IMR-90 (cell line): ENCODE results near the gene TRIO. TPM values are rescaled to one million over a fixed set of nuclear protein-coding genes. Genes with fewer than 3 reads are reported as not detected.

ENCODE experiments used
- ATAC-seq: fragments of 200-7000 bp; cut with Tn5 transposase; 2 replicates; pipeline ENCODE4 v1.9.1; 2020; ENCODE audit warnings: low read depth, mild to moderate bottlenecking, moderate library complexity
- BruUV-seq: library from RNA; stranded (reverse); fragments of 400-500 nt; replicated peaks from 2 replicates; lab custom pipeline; 2021; lab: Mats Ljungman, UMichigan
- CTCF ChIA-PET: fragments of 300-600 bp; formaldehyde crosslinking; extraction: SDS; loops from one replicate; lab custom pipeline; 2021; ENCODE audit warnings: antibody characterized with exemption; lab: Yijun Ruan, JAX
- POLR2A ChIA-PET: fragments of 300-600 bp; sonication (Branson Sonifier 250); formaldehyde crosslinking; loops from one replicate; lab custom pipeline; 2022; ENCODE audit warnings: antibody characterized with exemption; ENCODE audit not compliant: unreplicated experiment; lab: Charles Lee
- DNase-seq: peaks from one replicate; pipeline ENCODE4 v3.0.0; 2013
- H2AFZ ChIP-seq: replicated peaks from 2 replicates; pipeline ENCODE3; 2013; ENCODE audit warnings: low read length, mild to moderate bottlenecking; ENCODE audit not compliant: poor library complexity
- H2AK5ac ChIP-seq: 2 replicates; pipeline ENCODE4 v1.6.1; 2013; ENCODE audit warnings: low read depth, low read length, inconsistent platforms
- H2AK9ac ChIP-seq: replicated peaks from 2 replicates; pipeline ENCODE3; 2013; ENCODE audit warnings: mild to moderate bottlenecking, low read depth, low read length, moderate library complexity; ENCODE audit not compliant: poor library complexity
- H2BK120ac ChIP-seq: 2 replicates; pipeline ENCODE4 v1.6.1; 2013; ENCODE audit warnings: low read depth, low read length, inconsistent platforms
- H2BK15ac ChIP-seq: 3 replicates; pipeline ENCODE4 v1.6.1; 2013; ENCODE audit warnings: low read depth, low read length, inconsistent platforms
- H2BK20ac ChIP-seq: 2 replicates; pipeline ENCODE4 v1.6.1; 2013; ENCODE audit warnings: low read depth, mild to moderate bottlenecking, inconsistent platforms, low read length, moderate library complexity
- H2BK5ac ChIP-seq: 2 replicates; pipeline ENCODE4 v1.6.1; 2013; ENCODE audit warnings: mild to moderate bottlenecking, low read depth, low read length, inconsistent platforms; ENCODE audit not compliant: poor library complexity, severe bottlenecking
- H3K14ac ChIP-seq: replicated peaks from 2 replicates; pipeline ENCODE4 v1.6.1; 2013; ENCODE audit warnings: low read depth, low read length, inconsistent platforms
- H3K18ac ChIP-seq: 2 replicates; pipeline ENCODE4 v1.6.1; 2013; ENCODE audit warnings: low read depth, low read length, control low read depth
- H3K23ac ChIP-seq: 2 replicates; pipeline ENCODE4 v1.6.1; 2013; ENCODE audit warnings: low read depth, low read length, inconsistent platforms
- H3K27ac ChIP-seq: 2 replicates; pipeline ENCODE4 v1.5.1; 2013; ENCODE audit warnings: mild to moderate bottlenecking, control low read depth, low read length; ENCODE audit not compliant: insufficient read depth
- H3K27me3 ChIP-seq: 2 replicates; pipeline ENCODE4 v1.6.1; 2013; ENCODE audit warnings: low read length; ENCODE audit not compliant: control insufficient read depth, insufficient read depth
- H3K36me3 ChIP-seq: 2 replicates; pipeline ENCODE4 v1.6.1; 2013; ENCODE audit warnings: low read length, mixed read lengths; ENCODE audit not compliant: control insufficient read depth, insufficient read depth
- H3K4ac ChIP-seq: 2 replicates; pipeline ENCODE4 v1.6.1; 2013; ENCODE audit warnings: low read depth, low read length, inconsistent platforms
- H3K4me1 ChIP-seq: 2 replicates; pipeline ENCODE4 v1.6.1; 2013; ENCODE audit warnings: low read length, mixed read lengths; ENCODE audit not compliant: control insufficient read depth, insufficient read depth
- H3K4me2 ChIP-seq: 2 replicates; pipeline ENCODE4 v1.6.1; 2013; ENCODE audit warnings: low read depth, mild to moderate bottlenecking, control low read depth, low read length, moderate library complexity
- H3K4me3 ChIP-seq: 2 replicates; pipeline ENCODE4 v1.5.1; 2013; ENCODE audit warnings: low read depth, mild to moderate bottlenecking, control low read depth, low read length, moderate library complexity; ENCODE audit not compliant: insufficient read depth
- H3K56ac ChIP-seq: 2 replicates; pipeline ENCODE4 v1.6.1; 2013; ENCODE audit warnings: low read length, inconsistent platforms; ENCODE audit not compliant: insufficient read depth; ENCODE audit errors: extremely low read depth
- H3K79me1 ChIP-seq, 2 experiments: 2 replicates each; pipeline ENCODE4 v1.6.1; 2013; ENCODE audit warnings: low read length in 2 of 2, inconsistent platforms in 1 of 2, low read depth in 1 of 2
- H3K9ac ChIP-seq: 2 replicates; pipeline ENCODE4 v1.6.1; 2013; ENCODE audit warnings: low read depth, low read length, control low read depth
- H3K9me1 ChIP-seq: 2 replicates; pipeline ENCODE4 v1.6.1; 2013; ENCODE audit warnings: low read length, inconsistent platforms; ENCODE audit not compliant: insufficient read depth
- H3K9me3 ChIP-seq: 2 replicates; pipeline ENCODE4 v1.6.1; 2013; ENCODE audit warnings: low read length; ENCODE audit not compliant: control insufficient read depth, insufficient read depth
- H4K20me1 ChIP-seq: 2 replicates; pipeline ENCODE4 v1.6.1; 2013; ENCODE audit warnings: low read length, inconsistent platforms; ENCODE audit not compliant: insufficient read depth
- H4K5ac ChIP-seq: 2 replicates; pipeline ENCODE4 v1.6.1; 2013; ENCODE audit warnings: mild to moderate bottlenecking, low read depth, low read length, control low read depth
- H4K8ac ChIP-seq, 2 experiments: 2 replicates each; pipeline ENCODE4 v1.6.1; 2013; ENCODE audit warnings: low read depth in 2 of 2, low read length in 2 of 2, control low read depth in 1 of 2, inconsistent platforms in 1 of 2
- H4K91ac ChIP-seq: 2 replicates; pipeline ENCODE4 v1.6.1; 2013; ENCODE audit warnings: low read depth, low read length, inconsistent platforms; ENCODE audit not compliant: insufficient read depth
- BHLHE40 ChIP-seq: fragments of 150-350 bp; IDR thresholded peaks from 2 replicates; pipeline ENCODE4 v1.6.1; 2016; ENCODE audit warnings: mild to moderate bottlenecking, low read depth, low read length
- CEBPB ChIP-seq: IDR thresholded peaks from 2 replicates; pipeline ENCODE4 v1.6.1; 2012; ENCODE audit warnings: low read depth, low read length, improper control_type of control experiment
- CHD1 ChIP-seq: IDR thresholded peaks from 2 replicates; pipeline ENCODE4 v1.6.1; 2012; ENCODE audit warnings: low read depth, low read length, improper control_type of control experiment
- CTCF ChIP-seq: conservative IDR thresholded peaks from 2 replicates; pipeline ENCODE4 v1.5.1; 2012; ENCODE audit warnings: mild to moderate bottlenecking, low read depth, low read length, improper control_type of control experiment
- FOS ChIP-seq: fragments of 150-350 bp; IDR thresholded peaks from 2 replicates; pipeline ENCODE4 v1.6.1; 2016; ENCODE audit warnings: low read depth, low read length
- MAFK ChIP-seq: IDR thresholded peaks from 2 replicates; pipeline ENCODE4 v1.6.1; 2012; ENCODE audit warnings: low read depth, low read length, improper control_type of control experiment
- MAZ ChIP-seq: IDR thresholded peaks from 2 replicates; pipeline ENCODE4 v1.6.1; 2012; ENCODE audit warnings: low read depth, mild to moderate bottlenecking, low read length, improper control_type of control experiment, moderate library complexity, borderline replicate concordance
- POLR2A ChIP-seq: IDR thresholded peaks from 2 replicates; pipeline ENCODE4 v1.6.1; 2012; ENCODE audit warnings: mild to moderate bottlenecking, low read depth, low read length
- RAD21 ChIP-seq: IDR thresholded peaks from 2 replicates; pipeline ENCODE4 v1.6.1; 2012; ENCODE audit warnings: low read length, improper control_type of control experiment
- RCOR1 ChIP-seq: IDR thresholded peaks from 2 replicates; pipeline ENCODE4 v1.6.1; 2012; ENCODE audit warnings: mild to moderate bottlenecking, low read length, improper control_type of control experiment; ENCODE audit not compliant: insufficient replicate concordance
- RFX5 ChIP-seq: IDR thresholded peaks from 2 replicates; pipeline ENCODE4 v1.8.0; 2012; ENCODE audit warnings: low read depth, mild to moderate bottlenecking, low read length, moderate library complexity
- SMC3 ChIP-seq: fragments of 150-350 bp; IDR thresholded peaks from 2 replicates; pipeline ENCODE4 v1.6.1; 2016; ENCODE audit warnings: low read depth, mild to moderate bottlenecking, antibody characterized with exemption, low read length, moderate library complexity
- WGBS, 2 experiments: methylation state at CpG; one replicate each; pipeline versions ENCODE4 v1.1.5 to v1.1.7; 2013; ENCODE audit warnings: missing lambda C conversion rate in 2 of 2; ENCODE audit not compliant: insufficient read length in 1 of 2; ENCODE audit errors: extremely low coverage in 2 of 2; 5-methylcytosine and 5-hydroxymethylcytosine counted together
- dilution Hi-C: fragments of 300-500 bp; cut with HindIII; formaldehyde crosslinking; loops from one replicate; pipeline ENCODE4 v1.14.3; 2018; ENCODE audit warnings: low sequenced_read_pairs; ENCODE audit not compliant: unreplicated experiment
- in situ Hi-C: fragments of 300-500 bp; cut with MboI; formaldehyde crosslinking; loops from 3 replicates; pipeline ENCODE4 v1.14.3; 2019; ENCODE audit warnings: low sequenced_read_pairs, inconsistent platforms, mixed read lengths
- intact Hi-C: fragments of 100-400 bp; cut with micrococcal nuclease; formaldehyde crosslinking; loops from 2 replicates; pipeline ENCODE4 v1.10.0; 2022
- polyA plus RNA-seq, 3 experiments: library from polyadenylated mRNA; depleted of rRNA; stranded (reverse); fragments of >200 nt; gene quantifications; 2 replicates each; pipeline ENCODE4 v1.2.3, GENCODE V29; 2012; ENCODE audit warnings: low replicate concordance in 1 of 3
- total RNA-seq: library from RNA; depleted of rRNA; stranded (reverse); fragments of >200 nt; gene quantifications from 2 replicates; pipeline ENCODE4 v1.2.3, GENCODE V29; 2012
- TF ChIP-seq, protein P1 (sequence below): fragments of 150-350 bp; IDR thresholded peaks from 2 replicates; pipeline ENCODE4 v1.6.1; 2017; ENCODE audit warnings: mild to moderate bottlenecking, antibody characterized with exemption, low read length, low read depth
- TF ChIP-seq, protein P2 (sequence below): fragments of 150-350 bp; IDR thresholded peaks from 2 replicates; pipeline ENCODE4 v1.6.1; 2016; ENCODE audit warnings: low read depth, mild to moderate bottlenecking, low read length, moderate library complexity, borderline replicate concordance

Gene TRIO
- total and polyA plus RNA-seq, 2 of the 4 experiments (the other 2 are of a cell fraction), result 206 to 522 TPM

- peaks cover 69% of the 10 kb centered on the region for H4K20me1 ChIP-seq
- peaks cover 1 to 4% of the 10 kb centered on the region in 2 experiments for H3K79me1 ChIP-seq
- ChIA-PET POLR2A (interaction anchor here (0.5 to 0.7 kb wide), 4 partner anchors 23 to 633 kb away, joined by 3 read pairs; no protein-coding TSS in a partner anchor), CTCF (interaction anchor here (1.4 kb wide), 1 partner anchor 39 kb away, joined by 3 read pairs; no protein-coding TSS in a partner anchor)
- H2AK9ac ChIP-seq, result no peak overlapping the region
- peak overlapping the region; percentile 99 for H2BK5ac ChIP-seq
- H4K5ac ChIP-seq, result peak overlapping the region; percentile 97; the same call in 1 of the 2 replicates
- no peaks in the 10 kb centered on the region for H3K27me3 ChIP-seq
- no peak overlapping the region for H2AFZ ChIP-seq
- H3K9ac ChIP-seq, result peak overlapping the region; percentile 100
- no TSS peak for BruUV-seq
- H3K56ac ChIP-seq, result peak overlapping the region; percentile 97
- in situ Hi-C loops, result no loop called here
- intact Hi-C loops, result loop anchor here (2.0 kb wide), 1 partner anchor 124 kb away; no protein-coding TSS in a partner anchor
- no peaks in the 10 kb centered on the region for H3K9me3 ChIP-seq
- dilution Hi-C loops, result no loop called here
- peaks cover 10% of the 10 kb centered on the region; the same call in 1 of the 2 replicates for H3K9me1 ChIP-seq
- H3K36me3 ChIP-seq, result peaks cover 22% of the 10 kb centered on the region
- peak overlapping the region; percentile 97 for H4K91ac ChIP-seq
- peak overlapping the region; percentile 52; the same call in 2 of the 3 replicates for H2BK15ac ChIP-seq
- peak overlapping the region; percentile 100 for H3K27ac ChIP-seq
- peak overlapping the region; percentile 92 for H3K23ac ChIP-seq
- peaks cover 19% of the 10 kb centered on the region for H3K4me1 ChIP-seq
- ATAC-seq (no peak), DNase-seq (no peak)
- H2BK120ac ChIP-seq, result peak overlapping the region; percentile 97
- TF ChIP-seq SMC3 (no peak), POLR2A (no peak), MAZ (no peak), CEBPB (no peak), RAD21 (no peak), FOS (no peak), CHD1 (no peak), MAFK (no peak), RCOR1 (no peak), CTCF (no peak), BHLHE40 (no peak), RFX5 (no peak)
- TF ChIP-seq, protein P1, sequence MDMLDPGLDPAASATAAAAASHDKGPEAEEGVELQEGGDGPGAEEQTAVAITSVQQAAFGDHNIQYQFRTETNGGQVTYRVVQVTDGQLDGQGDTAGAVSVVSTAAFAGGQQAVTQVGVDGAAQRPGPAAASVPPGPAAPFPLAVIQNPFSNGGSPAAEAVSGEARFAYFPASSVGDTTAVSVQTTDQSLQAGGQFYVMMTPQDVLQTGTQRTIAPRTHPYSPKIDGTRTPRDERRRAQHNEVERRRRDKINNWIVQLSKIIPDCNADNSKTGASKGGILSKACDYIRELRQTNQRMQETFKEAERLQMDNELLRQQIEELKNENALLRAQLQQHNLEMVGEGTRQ, result no peak
- TF ChIP-seq, protein P2, sequence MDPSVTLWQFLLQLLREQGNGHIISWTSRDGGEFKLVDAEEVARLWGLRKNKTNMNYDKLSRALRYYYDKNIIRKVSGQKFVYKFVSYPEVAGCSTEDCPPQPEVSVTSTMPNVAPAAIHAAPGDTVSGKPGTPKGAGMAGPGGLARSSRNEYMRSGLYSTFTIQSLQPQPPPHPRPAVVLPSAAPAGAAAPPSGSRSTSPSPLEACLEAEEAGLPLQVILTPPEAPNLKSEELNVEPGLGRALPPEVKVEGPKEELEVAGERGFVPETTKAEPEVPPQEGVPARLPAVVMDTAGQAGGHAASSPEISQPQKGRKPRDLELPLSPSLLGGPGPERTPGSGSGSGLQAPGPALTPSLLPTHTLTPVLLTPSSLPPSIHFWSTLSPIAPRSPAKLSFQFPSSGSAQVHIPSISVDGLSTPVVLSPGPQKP, result no peak
- peak overlapping the region; percentile 91 for H3K14ac ChIP-seq
- H3K18ac ChIP-seq, result peak overlapping the region; percentile 99
- H3K4me3 ChIP-seq, result peak overlapping the region; percentile 94
- whole genome bisulfite sequencing, 2 experiments, result no CpG with 5 or more reads among the region's 8 CpGs
- H3K4ac ChIP-seq, result peak overlapping the region; percentile 88
- peak overlapping the region; percentile 93; the same call in 1 of the 2 replicates for H2BK20ac ChIP-seq
- peak overlapping the region; percentile 91 to 98 for H4K8ac ChIP-seq
- H3K4me2 ChIP-seq, result peak overlapping the region; percentile 87
- peak overlapping the region; percentile 75; the same call in 1 of the 2 replicates for H2AK5ac ChIP-seq
Observed at GRCh38 chr5:14147210-14147609, 4.1 kb downstream of the TRIO start.
